Naive thymus-derived CD8-positive, alpha-beta T cell (primary cell): ENCODE data around the gene SEMA6D. TPM values are rescaled to one million over a fixed set of nuclear protein-coding genes. Genes with fewer than 3 reads are reported as not detected.

Experiments
- ATAC-seq, 2 donors: fragments of 150-1000 bp; cut with Tn5 transposase in 1 of 2; sonication (Bioruptor Pico), chemical (Tn5 transposase) in 1 of 2; 1 replicate in 1 of 2; 2 replicates in 1 of 2; pipeline ENCODE4 v1.10.0; 2021; ENCODE audit warnings: mild to moderate bottlenecking in 2 of 2, moderate library complexity in 2 of 2
- POLR2A ChIA-PET: fragments of 350-600 bp; sonication (Branson Sonifier 250); formaldehyde crosslinking; loops from one replicate; lab custom pipeline; 2021; ENCODE audit warnings: antibody characterized with exemption; lab: Charles Lee
- DNase-seq, 10 donors: peaks; one replicate each; pipeline versions ENCODE4 v3.0.0 to v3.0.0-alpha.2; 2020 to 2022
- H3K27ac Mint-ChIP-seq, 10 donors: one replicate each; pipeline ENCODE4 v1.8.0; 2020 to 2022; ENCODE audit warnings: mild to moderate bottlenecking in 10 of 10, mixed read lengths in 10 of 10, moderate library complexity in 4 of 10, inconsistent platforms in 1 of 10
- H3K27me3 Mint-ChIP-seq, 5 donors: one replicate each; pipeline ENCODE4 v1.8.0; 2021 to 2022; ENCODE audit warnings: mixed read lengths in 5 of 5
- H3K36me3 Mint-ChIP-seq, 3 donors: one replicate each; pipeline ENCODE4 v1.8.0; 2020 to 2022; ENCODE audit warnings: mixed read lengths in 3 of 3, mild to moderate bottlenecking in 2 of 3, inconsistent platforms in 1 of 3
- H3K4me1 Mint-ChIP-seq, 4 donors: one replicate each; pipeline ENCODE4 v1.8.0; 2021 to 2022; ENCODE audit warnings: mixed read lengths in 4 of 4
- H3K4me3 Mint-ChIP-seq, 10 donors: one replicate each; pipeline ENCODE4 v1.8.0; 2020 to 2022; ENCODE audit warnings: mild to moderate bottlenecking in 10 of 10, mixed read lengths in 10 of 10, moderate library complexity in 6 of 10, inconsistent platforms in 1 of 10
- H3K9me3 Mint-ChIP-seq, 9 donors: one replicate each; pipeline ENCODE4 v1.8.0; 2020 to 2022; ENCODE audit warnings: mixed read lengths in 9 of 9, mild to moderate bottlenecking in 3 of 9, inconsistent platforms in 1 of 9, moderate library complexity in 1 of 9
- polyA plus RNA-seq, 3 donors: library from polyadenylated mRNA; unstranded; fragments of 300-500 nt; fragmentation: Illumina TruSeq; gene quantifications; one replicate each; pipeline ENCODE4 v1.2.3, GENCODE V29; 2021
- total RNA-seq, 8 experiments: library from RNA in 2 of 8; stranded (reverse) in 2 of 8; gene quantifications; one replicate each; pipeline ENCODE4 v1.2.3 and lab custom pipeline; 2021 to 2026

Gene SEMA6D
- total and polyA plus RNA-seq, 5 experiments from 2014 or later: not detected

- H3K36me3 Mint-ChIP-seq: peaks cover 0 to 15% (median 0%) of the 10 kb centered on the region in 3 donors
- no peak overlapping the region for H3K27ac Mint-ChIP-seq
- DNase-seq (no peak), ATAC-seq (no peak)
- H3K4me3 Mint-ChIP-seq: no peak overlapping the region
- no peaks in the 10 kb centered on the region for H3K4me1 Mint-ChIP-seq
- peaks cover 0 to 8% (median 1%) of the 10 kb centered on the region in 5 donors for H3K27me3 Mint-ChIP-seq
- peaks cover 0 to 34% (median 23%) of the 10 kb centered on the region in 9 donors for H3K9me3 Mint-ChIP-seq
- POLR2A ChIA-PET: no interaction called here
These were observed 37.0 kb downstream of the SEMA6D start for GRCh38 chr15:47754312-47754711.

DNA sequence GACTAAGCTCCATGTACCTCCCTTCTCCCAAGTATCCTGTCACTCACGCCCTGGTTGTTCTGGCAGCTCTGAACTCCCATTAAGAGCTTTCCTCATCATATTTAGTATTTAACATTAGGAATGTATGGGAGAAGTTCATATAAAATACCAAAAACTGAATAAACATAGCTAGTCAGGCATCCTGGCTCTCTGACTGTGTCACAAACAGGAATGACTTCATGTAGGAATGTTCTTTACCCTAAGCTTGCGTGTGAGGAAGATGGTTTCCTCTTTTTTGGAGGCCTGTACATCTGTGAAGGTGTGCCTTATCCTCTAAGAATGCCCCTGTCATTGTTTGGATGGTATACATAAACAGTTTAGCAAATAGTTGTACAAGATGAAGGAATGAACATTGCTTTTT, 38.6 kb downstream of the SEMA6D start:
- no peaks in the 10 kb centered on the region for H3K4me1 Mint-ChIP-seq
- ATAC-seq (no peak), DNase-seq (no peak)
- H3K36me3 Mint-ChIP-seq: peaks cover 0 to 15% (median 0%) of the 10 kb centered on the region in 3 donors
- POLR2A ChIA-PET: no interaction called here
- H3K4me3 Mint-ChIP-seq: no peak overlapping the region
- H3K9me3 Mint-ChIP-seq: peaks cover 0 to 34% (median 23%) of the 10 kb centered on the region in 9 donors
- peaks cover 0 to 9% (median 1%) of the 10 kb centered on the region in 5 donors for H3K27me3 Mint-ChIP-seq
- no peak overlapping the region for H3K27ac Mint-ChIP-seq

DNA sequence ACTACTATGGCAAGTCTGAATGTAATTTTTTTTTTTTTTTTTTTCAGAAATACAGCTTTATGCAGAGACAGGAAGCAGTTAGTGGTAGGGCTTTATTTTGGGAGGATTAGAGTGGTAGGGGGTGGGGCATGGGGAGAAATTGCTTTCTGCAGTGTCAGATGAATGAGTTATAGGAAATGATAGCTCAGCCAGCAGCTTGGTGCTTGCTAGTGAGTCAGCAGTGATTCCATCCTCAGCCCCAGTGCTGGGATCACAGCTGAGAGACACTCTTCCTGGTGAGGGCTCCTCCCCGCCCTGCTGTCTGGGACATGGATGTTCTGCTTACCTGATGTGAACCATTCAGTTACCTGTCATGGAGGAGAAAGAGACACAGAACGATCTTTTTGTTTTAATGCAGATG, 39.6 kb downstream of the SEMA6D start:
- Mint-ChIP-seq H3K4me3 (no peak overlapping the region), H3K27me3 (peaks cover 0 to 9% (median 1%) of the 10 kb centered on the region in 5 donors), H3K36me3 (peaks cover 0 to 14% (median 0%) of the 10 kb centered on the region in 3 donors), H3K4me1 (no peaks in the 10 kb centered on the region), H3K27ac (no peak overlapping the region), H3K9me3 (peaks cover 0 to 36% (median 20%) of the 10 kb centered on the region in 9 donors)
- ATAC-seq (no peak), DNase-seq (no peak)
- POLR2A ChIA-PET: no interaction called here

DNA sequence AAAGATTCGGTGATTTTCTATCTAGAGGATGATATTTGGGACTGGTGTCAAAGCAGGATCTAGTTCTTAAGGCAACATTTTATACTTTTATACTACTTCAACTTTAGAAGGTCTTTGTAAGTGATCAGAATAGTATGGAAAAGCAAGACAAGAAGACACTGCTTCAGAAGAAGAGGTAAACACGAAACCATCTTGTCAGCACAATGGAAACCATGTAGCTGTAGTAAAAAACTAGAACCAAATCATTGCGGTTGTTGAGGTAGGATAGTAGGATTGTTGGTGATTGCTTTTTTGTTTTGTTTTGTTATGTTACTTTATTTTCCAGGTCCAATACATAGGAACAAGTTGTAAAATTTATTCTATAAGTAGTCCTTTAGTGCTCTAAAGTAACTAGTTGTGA, 40.0 kb downstream of the SEMA6D start:
- POLR2A ChIA-PET: no interaction called here
- DNase-seq (no peak), ATAC-seq (no peak)
- peaks cover 0 to 9% (median 0%) of the 10 kb centered on the region in 3 donors for H3K36me3 Mint-ChIP-seq
- peaks cover 0 to 9% (median 0%) of the 10 kb centered on the region in 5 donors for H3K27me3 Mint-ChIP-seq
- H3K27ac Mint-ChIP-seq: no peak overlapping the region
- no peaks in the 10 kb centered on the region for H3K4me1 Mint-ChIP-seq
- no peak overlapping the region for H3K4me3 Mint-ChIP-seq
- peaks cover 0 to 36% (median 17%) of the 10 kb centered on the region in 9 donors for H3K9me3 Mint-ChIP-seq

- H3K4me1 Mint-ChIP-seq: no peaks in the 10 kb centered on the region
- peaks cover 0 to 12% (median 0%) of the 10 kb centered on the region in 9 donors for H3K9me3 Mint-ChIP-seq
- H3K4me3 Mint-ChIP-seq: no peak overlapping the region
- DNase-seq (no peak), ATAC-seq (no peak)
- no peaks in the 10 kb centered on the region for H3K36me3 Mint-ChIP-seq
- no peak overlapping the region for H3K27ac Mint-ChIP-seq
- H3K27me3 Mint-ChIP-seq: peaks cover 0 to 9% (median 2%) of the 10 kb centered on the region in 5 donors
- POLR2A ChIA-PET: no interaction called here
These were observed 45.3 kb downstream of the SEMA6D start for GRCh38 chr15:47762621-47763020.

- Mint-ChIP-seq H3K36me3 (no peaks in the 10 kb centered on the region), H3K9me3 (peaks cover 0 to 12% (median 0%) of the 10 kb centered on the region in 9 donors), H3K27me3 (peaks cover 0 to 6% (median 0%) of the 10 kb centered on the region in 5 donors), H3K4me1 (no peaks in the 10 kb centered on the region), H3K4me3 (no peak overlapping the region), H3K27ac (no peak overlapping the region)
- DNase-seq (no peak), ATAC-seq (no peak)
- POLR2A ChIA-PET: no interaction called here
These were observed 47.4 kb downstream of the SEMA6D start for GRCh38 chr15:47764666-47765065.

DNA sequence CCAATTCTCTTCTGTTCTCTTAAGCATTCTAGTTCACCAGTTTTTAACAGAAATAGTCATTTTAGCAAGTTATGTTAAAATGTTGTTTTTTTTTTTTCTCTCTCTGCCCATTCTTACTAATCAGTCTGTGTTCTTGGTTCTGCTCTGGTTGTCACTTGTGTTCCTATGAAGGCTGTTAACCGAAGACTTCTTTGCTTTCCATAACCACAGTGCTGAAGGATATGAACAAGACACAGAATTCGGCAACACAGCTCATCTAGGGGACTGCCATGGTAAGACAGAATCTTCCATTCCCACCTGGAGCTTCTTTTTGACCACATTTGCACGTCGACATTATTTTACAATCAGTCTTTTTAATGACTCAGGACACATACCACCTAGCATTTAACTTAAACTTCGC, 49.1 kb downstream of the SEMA6D start:
- Mint-ChIP-seq H3K27ac (no peak overlapping the region), H3K9me3 (peaks cover 0 to 22% (median 0%) of the 10 kb centered on the region in 9 donors), H3K4me3 (no peak overlapping the region), H3K36me3 (no peaks in the 10 kb centered on the region), H3K4me1 (no peaks in the 10 kb centered on the region), H3K27me3 (peaks cover 0 to 10% (median 0%) of the 10 kb centered on the region in 5 donors)
- POLR2A ChIA-PET: no interaction called here
- DNase-seq (no peak), ATAC-seq (no peak)

- POLR2A ChIA-PET: no interaction called here
- no peak overlapping the region for H3K4me3 Mint-ChIP-seq
- ATAC-seq: no peak
- DNase-seq: no peak
- peaks cover 0 to 10% (median 0%) of the 10 kb centered on the region in 5 donors for H3K27me3 Mint-ChIP-seq
- no peaks in the 10 kb centered on the region for H3K36me3 Mint-ChIP-seq
- H3K4me1 Mint-ChIP-seq: no peaks in the 10 kb centered on the region
- H3K9me3 Mint-ChIP-seq: peaks cover 0 to 18% (median 0%) of the 10 kb centered on the region in 9 donors
- H3K27ac Mint-ChIP-seq: no peak overlapping the region
These were observed 49.7 kb downstream of the SEMA6D start for GRCh38 chr15:47767035-47767434.

DNA sequence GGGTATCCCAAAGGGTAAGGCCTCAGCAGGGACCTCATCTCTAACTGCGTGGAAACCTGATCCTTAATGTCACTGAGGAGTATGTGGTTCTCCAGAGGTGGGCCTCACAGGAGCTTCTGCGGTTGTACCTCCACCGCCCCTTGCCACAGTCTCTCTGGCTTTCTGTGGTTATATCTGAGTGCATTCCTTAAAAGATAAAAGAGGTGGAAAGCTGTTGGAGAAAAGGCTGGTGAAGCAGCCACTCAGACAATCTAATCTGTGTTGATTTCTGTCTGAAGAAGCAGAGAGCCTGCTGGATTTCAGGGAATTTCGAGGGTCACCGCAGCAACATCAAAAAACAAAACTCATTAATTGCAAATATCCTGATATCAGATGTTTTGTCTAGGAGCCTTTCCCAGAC, 51.4 kb downstream of the SEMA6D start:
- ATAC-seq (no peak), DNase-seq (no peak)
- Mint-ChIP-seq H3K36me3 (no peaks in the 10 kb centered on the region), H3K9me3 (peaks cover 0 to 13% (median 1%) of the 10 kb centered on the region in 9 donors), H3K4me1 (no peaks in the 10 kb centered on the region), H3K27ac (no peak overlapping the region), H3K4me3 (no peak overlapping the region), H3K27me3 (peaks cover 0 to 10% (median 0%) of the 10 kb centered on the region in 5 donors)
- POLR2A ChIA-PET: no interaction called here

GRCh38 chr15:47769166-47769565, 51.9 kb downstream of the SEMA6D start:
- H3K4me1 Mint-ChIP-seq: no peaks in the 10 kb centered on the region
- ATAC-seq (no peak), DNase-seq (no peak)
- peaks cover 0 to 10% (median 0%) of the 10 kb centered on the region in 5 donors for H3K27me3 Mint-ChIP-seq
- no peak overlapping the region for H3K27ac Mint-ChIP-seq
- peaks cover 0 to 13% (median 1%) of the 10 kb centered on the region in 9 donors for H3K9me3 Mint-ChIP-seq
- H3K4me3 Mint-ChIP-seq: no peak overlapping the region
- no peaks in the 10 kb centered on the region for H3K36me3 Mint-ChIP-seq
- POLR2A ChIA-PET: no interaction called here

- Mint-ChIP-seq H3K4me1 (no peaks in the 10 kb centered on the region), H3K9me3 (peaks cover 0 to 13% (median 0%) of the 10 kb centered on the region in 9 donors), H3K36me3 (no peaks in the 10 kb centered on the region), H3K27me3 (peaks cover 0 to 4% (median 0%) of the 10 kb centered on the region in 5 donors), H3K27ac (no peak overlapping the region), H3K4me3 (no peak overlapping the region)
- no peak for DNase-seq
- no peak for ATAC-seq
- POLR2A ChIA-PET: no interaction called here
These were observed 55.8 kb downstream of the SEMA6D start for GRCh38 chr15:47773143-47773542.

DNA sequence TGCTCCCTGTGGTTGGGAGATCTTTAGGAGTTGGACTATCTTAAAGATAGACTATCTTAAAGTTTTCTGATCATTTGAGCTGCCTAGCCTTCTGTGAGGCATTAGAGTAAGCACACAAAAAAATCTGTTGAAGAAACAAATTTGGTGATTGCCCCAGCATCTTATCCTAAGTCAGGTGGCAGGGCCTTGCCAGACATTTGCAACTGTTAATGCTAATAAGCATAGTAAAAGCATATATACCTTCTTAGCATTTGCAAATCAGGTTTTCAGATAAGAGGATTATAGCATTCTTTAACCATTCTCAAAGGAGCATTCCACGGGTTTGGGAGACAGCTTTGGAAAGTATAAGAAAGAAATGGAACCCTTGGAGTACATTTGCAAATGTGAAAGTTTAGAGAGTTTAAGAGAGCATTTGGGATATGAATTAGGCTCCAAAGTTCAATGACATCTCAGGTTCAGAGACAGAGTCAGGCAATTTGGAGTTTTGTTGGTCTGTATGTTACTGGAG, 61.0 kb downstream of the SEMA6D start:
- DNase-seq (no peak), ATAC-seq (no peak)
- Mint-ChIP-seq H3K27ac (no peak overlapping the region), H3K27me3 (no peaks in the 10 kb centered on the region), H3K36me3 (no peaks in the 10 kb centered on the region), H3K9me3 (peaks cover 0 to 4% (median 0%) of the 10 kb centered on the region in 9 donors), H3K4me1 (no peaks in the 10 kb centered on the region), H3K4me3 (no peak overlapping the region)
- POLR2A ChIA-PET: no interaction called here

DNA sequence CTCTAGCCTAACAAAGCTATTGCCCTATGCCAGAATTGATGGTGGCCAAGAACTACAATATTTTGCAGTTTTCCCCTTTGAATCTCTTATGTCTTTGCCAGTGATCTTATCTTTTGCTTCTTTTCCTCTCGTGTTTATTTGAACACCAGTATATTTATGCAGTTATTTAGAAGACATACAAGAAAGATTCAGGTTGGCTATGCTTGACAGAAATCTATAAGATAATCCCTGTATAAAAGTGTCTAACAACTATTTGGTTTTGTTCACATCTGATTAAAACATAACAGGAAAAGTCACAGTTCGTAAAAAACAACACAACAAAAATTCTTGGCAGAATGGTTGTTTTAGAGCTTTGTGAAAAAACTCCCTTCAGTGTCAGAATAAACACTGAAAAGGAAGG, 63.7 kb downstream of the SEMA6D start:
- H3K4me3 Mint-ChIP-seq: no peak overlapping the region
- POLR2A ChIA-PET: no interaction called here
- no peaks in the 10 kb centered on the region for H3K36me3 Mint-ChIP-seq
- peaks cover 0 to 6% (median 0%) of the 10 kb centered on the region in 9 donors for H3K9me3 Mint-ChIP-seq
- H3K27me3 Mint-ChIP-seq: peaks cover 0 to 3% (median 0%) of the 10 kb centered on the region in 5 donors
- DNase-seq (no peak), ATAC-seq (no peak)
- H3K27ac Mint-ChIP-seq: no peak overlapping the region
- H3K4me1 Mint-ChIP-seq: no peaks in the 10 kb centered on the region

DNA sequence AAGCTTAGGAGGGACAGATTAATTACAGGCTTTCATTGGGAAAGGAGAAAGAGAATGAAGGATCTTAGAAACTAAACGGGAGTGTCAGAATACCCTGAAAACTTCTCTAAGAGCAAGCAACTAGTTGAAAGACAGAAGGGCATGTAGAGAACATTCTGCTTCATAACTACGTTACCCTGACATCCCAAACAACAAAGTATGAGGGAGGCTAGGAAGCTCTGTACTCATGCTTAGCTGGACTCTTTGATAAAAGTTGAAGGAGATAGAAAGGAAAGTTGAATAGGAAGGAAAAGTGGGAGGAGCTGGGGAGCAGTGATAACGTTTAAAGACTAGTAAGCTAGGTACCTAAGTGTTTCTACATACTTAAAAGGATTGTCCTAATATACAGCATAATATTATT, 64.2 kb downstream of the SEMA6D start:
- Mint-ChIP-seq H3K27ac (no peak overlapping the region), H3K4me1 (no peaks in the 10 kb centered on the region)
- no peak for ATAC-seq

More for the DNA sequence above, 64.2 kb downstream of the SEMA6D start:
- DNase-seq: no peak
- Mint-ChIP-seq H3K27me3 (peaks cover 0 to 3% (median 0%) of the 10 kb centered on the region in 5 donors), H3K36me3 (no peaks in the 10 kb centered on the region), H3K9me3 (peaks cover 0 to 6% (median 0%) of the 10 kb centered on the region in 9 donors), H3K4me3 (no peak overlapping the region)
- POLR2A ChIA-PET: no interaction called here
